HUES48 (cell line): Measurements from ENCODE around the gene NTN4.
"Not testable (repeated sequence)": the region's sequence is repeated elsewhere in the genome, so short reads cannot be mapped to it uniquely, and the experiment has no call there.

Experiments
- H3K27ac ChIP-seq: one replicate; pipeline ENCODE4 v1.7.0; 2013; ENCODE audit warnings: low read depth, low read length, inconsistent platforms
- H3K27me3 ChIP-seq: 2 replicates; pipeline ENCODE4 v1.6.1; 2013; ENCODE audit warnings: mild to moderate bottlenecking, low read length; ENCODE audit not compliant: control insufficient read depth, insufficient read depth
- H3K36me3 ChIP-seq: 2 replicates; pipeline ENCODE4 v1.6.1; 2013; ENCODE audit warnings: low read length; ENCODE audit not compliant: control insufficient read depth, insufficient read depth
- H3K4me1 ChIP-seq: 2 replicates; pipeline ENCODE4 v1.6.1; 2013; ENCODE audit warnings: mild to moderate bottlenecking, low read length; ENCODE audit not compliant: control insufficient read depth, insufficient read depth
- H3K4me3 ChIP-seq: 2 replicates; pipeline ENCODE4 v1.5.1; 2013; ENCODE audit warnings: mild to moderate bottlenecking, low read depth, low read length
- H3K9ac ChIP-seq: 2 replicates; pipeline ENCODE4 v1.6.1; 2013; ENCODE audit warnings: mild to moderate bottlenecking, low read depth, low read length, moderate library complexity
- H3K9me3 ChIP-seq: 2 replicates; pipeline ENCODE4 v1.6.1; 2013; ENCODE audit warnings: low read length; ENCODE audit not compliant: control insufficient read depth, insufficient read depth

The NTN4 gene

GRCh38 chr12:95767703-95768102 is 22.9 kb downstream of the NTN4 start:
- Histone ChIP-seq H3K36me3 (no peaks in the 10 kb centered on the region), H3K9me3 (no peaks in the 10 kb centered on the region), H3K9ac (no peak overlapping the region), H3K27ac (no peak overlapping the region), H3K4me3 (no peak overlapping the region), H3K4me1 (peaks cover 8% of the 10 kb centered on the region; the same call in 1 of the 2 replicates), H3K27me3 (no peaks in the 10 kb centered on the region)

- H3K9me3 ChIP-seq = no peaks in the 10 kb centered on the region
- peaks cover 8% of the 10 kb centered on the region; the same call in 1 of the 2 replicates for H3K4me1 ChIP-seq
- H3K9ac ChIP-seq = no peak overlapping the region
- no peak overlapping the region for H3K4me3 ChIP-seq
- no peaks in the 10 kb centered on the region for H3K36me3 ChIP-seq
- H3K27me3 ChIP-seq = no peaks in the 10 kb centered on the region
- H3K27ac ChIP-seq = no peak overlapping the region
Measured at GRCh38 chr12:95766356-95767019, 24.1 kb downstream of the NTN4 start.

DNA sequence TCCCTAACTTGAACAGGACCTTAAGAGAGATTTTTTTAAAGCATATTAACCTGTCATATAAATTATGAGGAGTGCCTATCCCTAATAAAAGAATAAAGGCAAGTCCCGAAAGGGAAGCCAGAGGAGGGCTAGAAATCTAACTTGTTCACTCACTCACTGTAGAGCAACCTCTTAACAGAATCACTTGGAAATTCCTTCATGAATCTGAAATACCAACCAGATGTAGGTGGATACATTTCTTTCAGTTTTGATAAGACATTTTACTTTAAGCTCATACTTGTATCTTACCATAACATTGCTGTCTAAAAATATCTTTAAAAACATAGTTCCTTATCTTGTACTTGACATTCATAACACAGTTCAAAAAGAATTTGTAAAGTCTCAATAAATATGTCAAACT is 25.7 kb downstream of the NTN4 start:
- Histone ChIP-seq H3K36me3 (no peaks in the 10 kb centered on the region), H3K9me3 (no peaks in the 10 kb centered on the region), H3K4me1 (peaks cover 8% of the 10 kb centered on the region; the same call in 1 of the 2 replicates), H3K4me3 (no peak overlapping the region), H3K9ac (no peak overlapping the region), H3K27me3 (no peaks in the 10 kb centered on the region), H3K27ac (no peak overlapping the region)

- H3K27ac ChIP-seq = no peak overlapping the region
- H3K27me3 ChIP-seq = no peaks in the 10 kb centered on the region
- H3K36me3 ChIP-seq = no peaks in the 10 kb centered on the region
- peaks cover 8% of the 10 kb centered on the region; the same call in 1 of the 2 replicates for H3K4me1 ChIP-seq
- H3K9ac ChIP-seq = no peak overlapping the region
- no peaks in the 10 kb centered on the region for H3K9me3 ChIP-seq
- no peak overlapping the region for H3K4me3 ChIP-seq
Measured at GRCh38 chr12:95763809-95764253, 26.7 kb downstream of the NTN4 start.

DNA sequence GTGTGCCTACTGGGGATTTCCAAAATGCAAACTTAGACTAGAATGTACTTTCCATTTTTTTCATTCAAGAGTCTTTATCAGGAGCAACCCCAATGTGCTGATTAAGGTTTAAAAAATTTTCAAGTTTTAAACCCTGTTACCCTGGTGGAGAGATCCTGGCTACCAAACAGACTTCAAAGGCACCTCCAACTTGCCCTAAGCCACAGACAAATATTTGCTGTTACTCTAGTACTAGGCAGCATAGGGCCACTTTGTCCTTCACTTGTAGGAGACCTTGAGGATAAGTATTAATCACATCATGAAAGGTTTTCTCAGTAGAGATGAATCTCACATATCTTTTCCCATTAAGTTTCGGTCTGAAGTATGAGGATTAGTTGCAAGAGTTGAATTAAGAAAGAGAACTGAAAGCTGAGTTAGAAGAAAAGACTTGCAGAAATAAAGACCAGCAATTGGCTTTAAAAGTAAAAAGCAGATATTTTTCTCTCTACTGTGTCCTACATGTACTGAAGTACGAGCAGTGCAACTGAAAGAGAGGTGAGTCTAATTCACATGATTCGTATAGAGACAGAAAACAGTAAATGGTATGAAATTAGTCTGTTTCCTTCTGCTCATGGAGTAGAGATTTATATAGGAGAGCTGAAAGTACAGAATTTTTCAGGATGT is 28.3 kb downstream of the NTN4 start:
- Histone ChIP-seq H3K36me3 (no peaks in the 10 kb centered on the region), H3K4me1 (peaks cover under 1% of the 10 kb centered on the region; the same call in 1 of the 2 replicates), H3K27me3 (no peaks in the 10 kb centered on the region), H3K4me3 (no peak overlapping the region), H3K9ac (no peak overlapping the region), H3K9me3 (no peaks in the 10 kb centered on the region), H3K27ac (no peak overlapping the region)

GRCh38 chr12:95760371-95760770 is 30.2 kb downstream of the NTN4 start:
- no peaks in the 10 kb centered on the region for H3K9me3 ChIP-seq
- no peak overlapping the region for H3K27ac ChIP-seq
- H3K4me1 ChIP-seq = peaks cover 4% of the 10 kb centered on the region
- H3K36me3 ChIP-seq = no peaks in the 10 kb centered on the region
- H3K27me3 ChIP-seq = no peaks in the 10 kb centered on the region
- H3K9ac ChIP-seq = no peak overlapping the region
- no peak overlapping the region for H3K4me3 ChIP-seq

- Histone ChIP-seq H3K4me1 (peaks cover 11% of the 10 kb centered on the region), H3K9ac (no peak overlapping the region), H3K9me3 (no peaks in the 10 kb centered on the region), H3K27ac (no peak overlapping the region), H3K36me3 (no peaks in the 10 kb centered on the region), H3K27me3 (no peaks in the 10 kb centered on the region), H3K4me3 (no peak overlapping the region)
Measured at GRCh38 chr12:95759718-95760117, 30.8 kb downstream of the NTN4 start.

GRCh38 chr12:95759039-95759438 is 31.5 kb downstream of the NTN4 start:
- no peak overlapping the region for H3K27ac ChIP-seq
- H3K9me3 ChIP-seq = no peaks in the 10 kb centered on the region
- H3K36me3 ChIP-seq = no peaks in the 10 kb centered on the region
- H3K9ac ChIP-seq = no peak overlapping the region
- H3K27me3 ChIP-seq = no peaks in the 10 kb centered on the region
- H3K4me1 ChIP-seq = peaks cover 12% of the 10 kb centered on the region
- no peak overlapping the region for H3K4me3 ChIP-seq

GRCh38 chr12:95756362-95756761 is 34.2 kb downstream of the NTN4 start:
- Histone ChIP-seq H3K4me3 (no peak overlapping the region), H3K9me3 (no peaks in the 10 kb centered on the region), H3K27me3 (no peaks in the 10 kb centered on the region), H3K36me3 (no peaks in the 10 kb centered on the region), H3K4me1 (peaks cover 12% of the 10 kb centered on the region), H3K9ac (no peak overlapping the region), H3K27ac (no peak overlapping the region)

- no peaks in the 10 kb centered on the region for H3K9me3 ChIP-seq
- H3K27me3 ChIP-seq = no peaks in the 10 kb centered on the region
- H3K4me1 ChIP-seq = peaks cover 12% of the 10 kb centered on the region
- H3K36me3 ChIP-seq = no peaks in the 10 kb centered on the region
- H3K27ac ChIP-seq = peak overlapping the region; percentile 35
- H3K4me3 ChIP-seq = no peak overlapping the region
- H3K9ac ChIP-seq = no peak overlapping the region
Measured at GRCh38 chr12:95755261-95755865, 35.2 kb downstream of the NTN4 start.

GRCh38 chr12:95746062-95746461 is 44.5 kb downstream of the NTN4 start:
- not testable (repeated sequence) for H3K36me3 ChIP-seq, H3K27me3 ChIP-seq, H3K27ac ChIP-seq, H3K9ac ChIP-seq, H3K4me3 ChIP-seq, H3K4me1 ChIP-seq, H3K9me3 ChIP-seq
